Inferior parietal cortex (tissue), 1 donor: ENCODE results near the gene CFAP97.

ENCODE experiments used
- DNase-seq: peaks from one replicate; pipeline ENCODE4 v3.0.0-alpha.2; 2016; ENCODE audit errors: extremely low spot score

CFAP97 gene

DNA sequence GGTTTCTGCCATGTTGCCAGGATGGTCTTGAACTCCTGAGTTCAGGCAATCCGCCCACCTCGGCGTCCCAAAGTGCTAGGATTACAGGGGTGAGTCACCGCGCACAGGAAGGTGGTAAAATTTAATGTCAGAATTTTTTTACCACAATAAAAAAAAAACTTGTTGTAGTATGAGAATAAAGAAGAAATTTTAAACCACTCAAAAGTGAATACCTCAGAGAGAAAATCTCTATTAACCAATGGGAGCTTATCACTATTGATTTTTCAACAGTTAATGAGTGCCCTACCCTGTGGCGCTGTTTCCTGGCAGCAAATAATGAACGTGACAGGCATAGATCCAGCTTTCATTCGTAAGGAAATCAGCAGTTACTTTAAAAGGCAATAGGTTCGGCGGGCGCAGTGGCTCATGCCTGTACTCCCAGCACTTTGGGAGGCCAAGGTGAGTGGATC, 93.4 kb downstream of the CFAP97 start:
- no peak for DNase-seq

DNA sequence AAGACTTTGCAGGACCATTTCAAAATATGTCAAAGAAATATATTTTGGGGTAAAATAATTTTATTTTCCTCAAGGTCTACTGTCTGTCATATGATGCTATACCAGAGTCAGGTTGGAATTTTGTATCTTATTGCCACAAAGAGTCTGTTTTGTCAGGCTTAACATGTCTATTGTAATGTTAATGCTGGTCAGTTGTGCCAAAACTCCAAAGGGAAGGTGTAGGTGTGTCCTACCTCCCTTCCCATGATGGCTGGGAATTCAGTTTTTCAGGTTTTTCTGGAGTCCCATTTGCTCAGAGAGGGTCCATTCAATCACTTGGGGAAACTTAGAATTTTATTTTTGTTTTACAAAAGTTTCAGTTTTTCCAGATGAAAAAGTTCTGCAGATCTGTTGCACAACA, 94.1 kb downstream of the CFAP97 start:
- no peak for DNase-seq
